ENCODE measurements around the gene BCKDK. TPM values are rescaled to one million over a fixed set of nuclear protein-coding genes. Genes with fewer than 3 reads are reported as not detected.

BCKDK gene
- total RNA-seq: 21.5 TPM

DNA sequence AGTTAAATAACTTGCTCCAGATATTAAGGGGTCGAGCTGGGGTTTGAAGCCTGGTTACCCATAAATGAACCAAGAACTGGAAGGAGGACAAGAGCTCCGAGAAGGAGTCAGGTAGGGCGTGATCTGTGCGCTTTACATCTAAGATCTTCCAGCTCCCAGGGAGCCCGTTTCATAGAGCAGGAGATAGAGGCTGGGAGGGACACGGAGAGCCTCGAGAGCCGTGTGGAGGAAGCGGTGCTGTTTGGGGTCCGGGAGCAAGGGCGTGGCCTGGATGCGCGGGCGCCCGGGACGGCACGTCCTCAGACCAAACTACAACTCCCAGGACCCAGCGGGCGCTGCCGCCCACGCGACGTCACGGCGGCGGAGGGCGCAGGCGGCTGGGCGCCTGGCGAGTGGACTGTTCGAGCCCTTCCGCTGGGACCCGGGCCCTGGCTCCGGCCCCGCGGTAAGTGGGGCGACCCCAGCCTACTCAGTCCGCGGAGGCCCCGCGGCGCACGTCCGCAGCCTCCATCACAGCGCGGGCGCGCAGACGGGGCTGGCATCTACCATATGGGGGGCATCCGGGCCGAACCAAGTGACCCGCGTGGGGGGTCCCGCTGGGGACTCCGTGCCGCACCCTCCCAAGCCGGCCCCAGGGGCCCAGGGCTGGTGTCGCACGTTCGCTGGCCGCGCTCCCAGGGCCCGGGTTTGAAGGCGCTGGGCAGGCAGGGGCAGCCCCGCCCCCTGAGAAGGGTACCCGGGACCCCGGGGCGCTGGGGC lies at the start of gene BCKDK:
Gene BCKDK, plus strand, starts transcription at position 352 of the 759 bp plus-strand sequence. CDS start 838 bp downstream, outside the sequence.
- ATAC-seq: peak; percentile 68

DNA sequence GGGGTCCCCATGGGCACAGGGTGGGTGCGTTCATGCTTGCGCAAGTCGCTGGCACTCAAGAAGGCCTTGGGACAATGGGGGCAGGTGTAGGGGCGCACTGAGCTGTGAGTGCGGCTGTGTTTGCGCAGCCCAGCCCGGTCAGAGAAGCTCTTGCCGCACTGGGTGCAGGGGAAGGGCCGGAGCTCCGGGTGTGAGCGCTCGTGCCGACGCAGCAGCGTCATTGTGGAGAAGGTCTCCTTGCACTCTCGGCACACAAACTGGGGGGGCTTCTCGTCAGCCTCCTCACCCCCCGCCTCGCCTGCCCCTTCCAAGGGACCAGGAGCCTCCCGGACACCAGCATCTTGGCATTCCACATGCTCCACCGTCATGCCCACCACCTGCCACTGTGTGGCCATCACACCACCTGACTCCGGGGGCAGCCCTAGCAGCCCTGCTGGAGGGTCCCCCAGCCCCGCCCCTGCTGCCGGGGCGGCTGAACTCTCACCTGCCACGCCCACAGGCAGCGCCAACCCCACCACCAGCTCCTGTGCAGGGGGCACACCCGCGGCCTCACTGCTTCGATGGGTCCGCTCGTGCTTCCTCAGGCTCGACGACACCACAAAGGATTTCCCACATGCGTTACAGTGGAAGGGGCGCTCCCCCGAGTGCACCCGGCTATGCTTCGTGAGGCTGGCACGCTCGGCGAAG lies 46.9 kb upstream of the BCKDK start:
- no peak for ATAC-seq

DNA sequence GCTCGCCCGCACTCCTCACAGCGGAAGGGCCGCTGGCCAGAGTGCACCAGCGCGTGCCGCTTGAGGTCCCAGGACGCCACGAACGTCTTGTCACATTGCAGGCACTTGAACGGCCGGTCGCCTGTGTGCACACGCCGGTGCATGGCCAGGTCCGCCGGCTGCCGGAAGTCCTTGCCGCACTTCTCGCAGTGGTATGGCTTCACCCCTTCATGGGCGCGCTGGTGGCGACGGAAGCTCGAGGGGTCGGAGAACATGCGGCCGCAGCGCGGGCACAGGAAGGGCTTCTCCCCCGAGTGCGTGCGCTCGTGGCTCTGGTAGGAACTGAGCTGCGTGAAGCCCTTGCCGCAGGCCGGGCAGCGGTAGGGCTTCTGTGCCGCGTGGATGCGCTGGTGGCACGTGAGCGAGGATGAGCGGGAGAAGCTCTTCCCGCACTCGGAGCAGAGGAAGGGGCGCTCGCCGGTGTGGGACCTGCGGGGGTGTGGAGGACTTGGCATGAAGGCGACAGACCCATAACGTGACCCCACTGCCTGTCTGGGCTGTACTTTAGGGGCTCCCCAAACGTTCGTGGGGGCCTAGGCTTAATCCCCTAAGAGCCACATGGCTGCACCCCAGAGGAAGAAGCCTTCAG lies 46.3 kb upstream of the BCKDK start:
- no peak for ATAC-seq

GRCh38 chr16:31063495-31063842 lies 44.7 kb upstream of the BCKDK start:
- ATAC-seq: no peak

DNA sequence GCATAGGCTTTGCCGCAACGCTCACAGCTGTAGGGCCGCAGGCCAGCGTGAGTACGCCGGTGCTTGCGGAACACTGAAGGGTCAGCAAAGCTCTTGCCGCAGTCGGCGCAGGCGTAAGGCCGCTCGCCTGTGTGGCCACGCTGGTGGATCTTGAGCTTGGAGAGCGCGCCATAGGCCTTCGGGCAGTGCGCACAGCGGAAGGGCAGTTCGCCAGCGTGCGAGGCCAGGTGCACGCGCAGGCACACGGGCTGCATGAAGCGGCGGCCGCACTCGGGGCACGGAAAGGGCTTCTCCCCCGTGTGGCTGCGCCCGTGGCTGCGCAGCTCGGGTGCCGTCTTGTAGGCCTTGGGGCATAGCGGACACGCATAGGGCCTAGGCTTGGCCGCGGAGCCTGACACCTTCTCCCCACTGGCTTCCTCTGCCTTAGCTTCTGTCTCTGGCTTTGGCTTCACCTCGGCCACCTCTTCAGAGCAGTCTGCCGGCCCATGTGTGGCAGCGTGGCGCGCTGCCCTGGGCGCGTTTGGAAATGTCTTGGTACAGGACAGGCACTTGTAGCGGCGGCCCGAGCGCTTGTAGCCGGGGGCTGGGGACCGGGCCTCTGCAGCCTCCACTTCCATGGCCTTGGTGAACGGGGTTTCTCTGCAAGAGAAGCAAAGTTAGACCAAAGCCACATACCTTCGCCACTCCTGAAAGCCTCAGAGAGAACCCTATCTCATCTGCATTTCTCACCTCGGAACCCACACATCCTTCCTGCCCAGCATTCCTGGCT lies 44.2 kb upstream of the BCKDK start:
- peak; percentile 30 for ATAC-seq

DNA sequence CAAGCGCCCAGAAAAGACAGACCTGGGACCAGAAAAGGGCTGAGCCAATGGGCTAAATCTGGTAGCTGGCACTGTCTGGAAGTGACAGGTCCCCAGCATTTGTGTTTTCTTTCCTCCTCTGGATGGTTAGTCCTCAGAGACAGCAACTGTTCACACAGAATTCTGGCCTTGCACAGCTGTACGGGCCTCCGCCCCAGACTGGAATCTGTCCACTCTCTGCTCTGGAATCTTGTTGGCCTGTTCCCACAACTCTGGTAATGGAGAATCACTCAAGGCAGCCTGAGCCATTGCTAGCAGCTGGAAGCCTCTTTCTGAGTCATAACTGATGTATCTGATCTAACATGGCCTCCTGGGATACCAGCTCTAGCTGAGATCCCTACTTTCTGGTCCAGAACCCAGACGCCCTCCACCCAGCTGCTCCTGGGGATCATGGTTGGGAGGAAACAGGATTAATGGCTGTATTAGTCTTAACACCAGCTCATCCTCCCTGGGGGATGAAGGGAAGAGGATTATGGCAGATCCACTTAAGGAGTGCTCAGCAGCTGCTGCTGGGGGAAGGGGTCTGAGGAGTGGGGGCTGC lies 43.2 kb upstream of the BCKDK start:
- peak; percentile 27 for ATAC-seq

GRCh38 chr16:31067342-31067741 lies 40.8 kb upstream of the BCKDK start:
- no peak for ATAC-seq

- peak; percentile 39 for ATAC-seq
Observed at GRCh38 chr16:31071861-31072260, 36.3 kb upstream of the BCKDK start.

DNA sequence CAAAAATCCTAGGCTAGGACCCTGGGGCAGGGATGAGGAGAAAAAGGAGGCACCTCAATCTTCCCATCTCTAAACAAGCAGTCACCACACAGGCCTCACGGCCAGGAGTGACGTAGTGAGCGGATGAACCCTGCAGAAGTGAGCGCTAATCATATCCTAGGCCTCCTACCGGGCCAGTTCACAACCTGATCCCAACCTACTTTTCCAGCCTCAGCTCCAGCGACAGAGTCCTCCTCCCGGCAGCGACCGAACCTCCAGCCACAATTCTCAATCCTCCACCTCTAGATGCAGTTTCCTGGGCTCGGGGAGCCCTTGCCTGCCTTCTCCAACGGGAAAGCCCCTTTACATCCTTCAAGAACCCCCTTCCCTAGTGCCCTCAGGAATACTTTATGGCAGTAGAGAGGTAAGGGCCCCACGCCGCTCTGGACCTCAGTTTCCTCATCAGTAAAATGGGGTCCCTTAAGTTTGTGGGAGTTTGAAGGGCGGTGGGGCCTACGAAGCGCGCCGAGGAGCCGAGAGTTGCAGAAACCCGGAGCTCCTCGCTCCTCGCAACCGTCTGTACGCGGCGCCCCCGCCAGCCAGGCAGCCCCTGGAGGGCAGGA lies 35.5 kb upstream of the BCKDK start:
- no peak for ATAC-seq

DNA sequence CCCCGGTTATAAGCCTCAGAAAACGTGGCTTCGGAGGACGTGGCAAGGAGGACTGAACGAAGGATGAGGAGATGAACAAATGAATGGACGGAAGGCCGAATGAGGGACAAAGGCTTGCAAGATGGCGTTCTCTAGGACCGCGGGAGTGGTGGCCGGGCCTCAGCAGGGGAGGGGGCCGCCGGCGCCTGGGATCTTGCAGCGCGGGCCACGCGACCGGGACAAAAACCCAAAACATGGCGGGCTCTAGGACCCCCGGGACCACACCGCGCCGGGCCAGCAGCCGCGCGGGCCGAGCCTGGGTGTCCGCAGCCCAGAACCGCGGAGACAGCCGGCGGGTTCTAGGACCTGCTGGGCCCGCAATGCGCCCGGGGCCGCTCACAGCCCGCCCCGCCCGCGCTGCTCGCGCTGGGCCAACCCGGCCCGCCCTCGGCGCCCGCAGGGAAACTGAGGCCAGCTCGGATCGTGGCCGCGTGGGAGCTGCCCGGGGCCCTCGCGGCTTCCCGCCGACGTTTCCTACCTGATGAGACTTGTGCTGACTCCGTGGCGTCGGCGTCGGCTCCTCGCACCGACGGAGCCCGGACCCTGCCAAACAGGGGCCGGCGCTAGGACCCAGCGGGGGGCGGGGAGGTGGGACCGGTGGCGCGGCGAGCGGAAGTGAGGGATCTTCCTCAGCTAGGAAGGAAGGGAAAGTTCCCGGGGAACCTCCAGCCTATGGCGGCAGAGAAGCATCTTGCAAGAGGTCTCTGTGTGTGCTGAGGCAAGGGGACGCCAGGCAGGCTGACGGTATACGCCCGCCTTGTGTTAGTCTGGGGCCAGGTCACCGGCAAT lies 34.8 kb upstream of the BCKDK start:
- peak; percentile 79 for ATAC-seq

DNA sequence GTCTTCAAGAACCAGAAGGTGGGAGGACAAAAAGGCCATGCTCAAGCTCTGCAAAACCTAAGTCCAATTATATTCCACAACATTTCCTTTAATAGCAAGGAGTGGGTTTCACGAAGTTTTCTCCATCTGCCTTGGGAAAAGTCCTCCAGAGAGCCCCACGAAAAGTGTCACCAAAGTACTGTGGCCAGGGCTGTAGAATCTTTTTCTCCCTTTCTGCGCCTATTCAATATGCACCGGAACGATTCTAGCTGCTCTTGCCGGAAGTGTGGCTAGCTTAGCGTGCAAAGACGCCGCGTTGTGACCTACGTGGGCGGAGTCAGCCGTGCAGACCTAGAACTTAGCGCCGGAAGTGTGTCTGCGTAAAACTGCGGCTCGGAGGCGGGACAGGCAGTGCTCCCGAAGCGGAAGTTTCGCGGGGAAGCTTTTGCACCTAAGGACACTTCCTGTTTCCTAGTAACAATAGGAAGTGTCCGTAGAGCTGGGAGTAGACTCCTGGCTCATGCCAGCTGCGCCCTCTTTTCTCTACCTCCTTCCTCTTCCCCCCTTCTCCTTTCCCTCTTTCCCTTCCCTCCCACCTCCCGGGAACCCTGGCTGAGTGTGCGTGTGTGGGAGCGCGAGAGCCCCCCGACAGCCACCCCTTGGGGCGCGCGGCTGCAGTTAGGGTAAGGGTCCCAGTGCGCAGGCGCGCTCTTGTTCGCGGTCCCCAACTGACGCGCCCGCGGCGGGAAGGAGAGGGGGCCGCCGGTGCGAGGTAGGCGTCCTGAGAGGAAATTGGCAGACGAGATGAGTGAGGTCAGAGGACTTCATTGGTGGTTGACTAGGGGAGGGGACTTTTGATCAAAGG lies 34.0 kb upstream of the BCKDK start, which contains the start of the genes ZNF646 and ZNF668:
Gene ZNF646, plus strand, starts transcription at position 453 of the 844 bp plus-strand sequence. CDS start 1,903 bp downstream, outside the sequence.
Gene ZNF668, minus strand, starts transcription at position 271 of the 844 bp plus-strand sequence. CDS start 9,781 bp downstream, outside the sequence.
- peak; percentile 92 for ATAC-seq

GRCh38 chr16:31074814-31075183 lies 33.4 kb upstream of the BCKDK start:
- no peak for ATAC-seq

- no peak for ATAC-seq
Observed at GRCh38 chr16:31076319-31076718, 31.9 kb upstream of the BCKDK start.

DNA sequence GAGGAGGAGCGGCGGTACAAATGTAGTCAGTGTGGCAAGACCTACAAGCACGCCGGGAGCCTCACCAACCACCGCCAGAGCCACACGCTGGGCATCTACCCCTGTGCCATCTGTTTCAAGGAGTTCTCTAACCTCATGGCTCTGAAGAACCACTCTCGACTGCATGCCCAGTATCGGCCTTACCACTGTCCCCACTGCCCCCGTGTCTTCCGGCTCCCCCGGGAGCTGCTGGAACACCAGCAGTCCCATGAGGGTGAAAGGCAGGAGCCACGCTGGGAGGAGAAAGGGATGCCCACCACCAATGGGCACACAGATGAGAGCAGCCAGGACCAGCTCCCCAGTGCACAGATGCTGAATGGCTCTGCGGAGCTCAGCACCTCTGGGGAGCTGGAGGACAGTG lies 31.2 kb upstream of the BCKDK start:
- no peak for ATAC-seq

DNA sequence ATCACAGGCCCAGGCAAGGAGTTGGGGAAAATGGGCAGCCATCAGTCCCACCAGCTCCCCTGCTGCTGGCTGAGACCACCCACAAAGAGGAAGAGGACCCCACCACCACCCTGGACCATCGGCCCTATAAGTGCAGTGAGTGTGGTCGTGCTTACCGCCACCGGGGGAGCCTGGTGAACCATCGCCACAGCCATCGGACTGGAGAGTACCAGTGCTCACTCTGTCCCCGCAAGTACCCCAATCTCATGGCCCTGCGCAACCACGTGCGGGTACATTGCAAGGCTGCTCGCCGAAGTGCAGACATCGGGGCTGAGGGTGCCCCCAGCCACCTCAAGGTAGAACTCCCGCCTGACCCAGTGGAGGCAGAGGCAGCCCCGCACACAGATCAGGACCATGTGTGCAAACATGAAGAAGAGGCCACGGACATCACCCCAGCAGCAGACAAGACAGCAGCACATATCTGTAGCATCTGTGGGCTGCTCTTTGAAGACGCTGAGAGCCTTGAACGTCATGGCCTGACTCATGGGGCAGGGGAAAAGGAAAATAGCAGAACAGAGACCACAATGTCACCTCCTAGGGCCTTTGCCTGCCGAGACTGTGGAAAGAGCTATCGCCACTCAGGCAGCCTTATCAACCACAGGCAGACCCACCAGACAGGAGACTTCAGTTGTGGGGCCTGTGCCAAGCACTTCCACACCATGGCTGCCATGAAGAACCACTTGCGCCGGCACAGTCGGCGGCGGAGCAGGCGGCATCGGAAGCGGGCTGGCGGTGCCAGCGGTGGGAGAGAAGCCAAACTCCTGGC lies 30.4 kb upstream of the BCKDK start:
- ATAC-seq: no peak

GRCh38 chr16:31078597-31079341 lies 29.4 kb upstream of the BCKDK start:
- no peak for ATAC-seq

GRCh38 chr16:31079342-31079944 lies 28.7 kb upstream of the BCKDK start:
- ATAC-seq: no peak

Measured in esophagus mucosa (tissue), 1 donor.